Measurements from ENCODE around the gene PCDHA8. TPM values are rescaled to one million over a fixed set of nuclear protein-coding genes. Genes with fewer than 3 reads are reported as not detected.
A peak's percentile ranks its signal among the peaks of the same experiment; 100 is the strongest.

PCDHA8 gene
- total RNA-seq, 1 donor from 2014 or later: 5.4 TPM

- no peaks in the 10 kb centered on the region for H3K27me3 Mint-ChIP-seq (ENCODE audit: low read depth)
- peaks cover 42% of the 10 kb centered on the region for H3K9me3 Mint-ChIP-seq
- no peak overlapping the region for H3K4me3 Mint-ChIP-seq
- H3K4me1 Mint-ChIP-seq: peaks cover 9% of the 10 kb centered on the region
- no peak overlapping the region for H3K27ac Mint-ChIP-seq
- H3K36me3 Mint-ChIP-seq: peaks cover 66% of the 10 kb centered on the region
- no peak for DNase-seq (ENCODE audit: low spot score in 2 of 2, unreplicated experiment in 2 of 2)
- TF ChIP-seq CTCF (IDR thresholded peaks at IDR 0.05; ENCODE audit: unreplicated experiment): no peak
Observed at GRCh38 chr5:140857987-140858240, 16.9 kb downstream of the PCDHA8 start.

GRCh38 chr5:140862441-140863295, 21.7 kb downstream of the PCDHA8 start:
- no peak for DNase-seq (ENCODE audit: low spot score in 2 of 2, unreplicated experiment in 2 of 2)
- no peaks in the 10 kb centered on the region for H3K27me3 Mint-ChIP-seq (ENCODE audit: low read depth)
- peaks cover 34% of the 10 kb centered on the region for H3K9me3 Mint-ChIP-seq
- no peak overlapping the region for H3K4me3 Mint-ChIP-seq
- peaks cover 65% of the 10 kb centered on the region for H3K36me3 Mint-ChIP-seq
- TF ChIP-seq CTCF (IDR thresholded peaks at IDR 0.05; ENCODE audit: unreplicated experiment): no peak
- no peaks in the 10 kb centered on the region for H3K4me1 Mint-ChIP-seq
- H3K27ac Mint-ChIP-seq: no peak overlapping the region

- no peaks in the 10 kb centered on the region for H3K27me3 Mint-ChIP-seq (ENCODE audit: low read depth)
- peaks cover 27% of the 10 kb centered on the region for H3K9me3 Mint-ChIP-seq
- peaks cover 5% of the 10 kb centered on the region for H3K4me1 Mint-ChIP-seq
- peaks cover 49% of the 10 kb centered on the region for H3K36me3 Mint-ChIP-seq
- H3K4me3 Mint-ChIP-seq: peak within 1 kb of the TSS; percentile 80
- DNase-seq (ENCODE audit: low spot score in 2 of 2, unreplicated experiment in 2 of 2): no peak
- H3K27ac Mint-ChIP-seq: peak within 1 kb of the TSS; percentile 81
- no peak for TF ChIP-seq CTCF (IDR thresholded peaks at IDR 0.05; ENCODE audit: unreplicated experiment)
Observed at GRCh38 chr5:140868721-140869554, 28.0 kb downstream of the PCDHA8 start, which contains the start of gene PCDHA11. Gene PCDHA11, plus strand, starts transcription at chr5:140868957. Its CDS starts 147 bp downstream, at chr5:140869104.

GRCh38 chr5:140869555-140869886, 28.5 kb downstream of the PCDHA8 start:
- Mint-ChIP-seq H3K4me3 (peak overlapping the region; percentile 80), H3K9me3 (peaks cover 29% of the 10 kb centered on the region), H3K4me1 (peaks cover 11% of the 10 kb centered on the region), H3K27ac (peak overlapping the region; percentile 81), H3K36me3 (peaks cover 51% of the 10 kb centered on the region), H3K27me3 (ENCODE audit: low read depth) (no peaks in the 10 kb centered on the region)
- TF ChIP-seq CTCF (IDR thresholded peaks at IDR 0.05; ENCODE audit: unreplicated experiment): peak; percentile 23
- no peak for DNase-seq (ENCODE audit: low spot score in 2 of 2, unreplicated experiment in 2 of 2)

- Mint-ChIP-seq H3K4me3 (no peak overlapping the region), H3K27me3 (ENCODE audit: low read depth) (no peaks in the 10 kb centered on the region), H3K27ac (no peak overlapping the region), H3K9me3 (peaks cover 27% of the 10 kb centered on the region), H3K36me3 (peaks cover 57% of the 10 kb centered on the region), H3K4me1 (peaks cover 16% of the 10 kb centered on the region)
- TF ChIP-seq CTCF (IDR thresholded peaks at IDR 0.05; ENCODE audit: unreplicated experiment): no peak
- no peak for DNase-seq (ENCODE audit: low spot score in 2 of 2, unreplicated experiment in 2 of 2)
Observed at GRCh38 chr5:140870221-140871201, 29.5 kb downstream of the PCDHA8 start.

Measured in mesothelial cell of epicardium (in vitro differentiated cells).